Endometrial microvascular endothelial cells (primary cell): Measurements from ENCODE around the gene ARHGEF9. TPM values are rescaled to one million over a fixed set of nuclear protein-coding genes. Genes with fewer than 3 reads are reported as not detected.
"Not testable (repeated sequence)": the region's sequence is repeated elsewhere in the genome, so short reads cannot be mapped to it uniquely, and the experiment has no call there.

Experiments used
- in situ Hi-C: cut with HindIII; loops from 2 replicates; pipeline ENCODE4 v1.10.0; 2017; ENCODE audit warnings: low sequenced_read_pairs, low pct_unique_long_range_greater_than_20kb; ENCODE audit errors: inconsistent ontology term
- total RNA-seq: library from RNA; depleted of rRNA; stranded (reverse); fragments of >200 nt; gene quantifications from one replicate; pipeline ENCODE4 v1.2.3, GENCODE V29; 2015; ENCODE audit errors: inconsistent ontology term

ARHGEF9 gene
- 4.5 TPM for total RNA-seq

GRCh38 chrX:63784902-63785707 is at the start of gene ARHGEF9:
ARHGEF9 (minus strand) TSS chrX:63785214; CDS start chrX:63785145, 69 bp downstream.
- in situ Hi-C loops, result no loop called here

- in situ Hi-C loops, result not testable (repeated sequence)
Measured at GRCh38 chrX:63825446-63825845, 40.4 kb upstream of the ARHGEF9 start.

- in situ Hi-C loops, result no loop called here
Measured at GRCh38 chrX:63818156-63818555, 33.1 kb upstream of the ARHGEF9 start.

- in situ Hi-C loops, result no loop called here
Measured at GRCh38 chrX:63817696-63818095, 32.7 kb upstream of the ARHGEF9 start.

- in situ Hi-C loops, result no loop called here
Measured at GRCh38 chrX:63812823-63813222, 27.8 kb upstream of the ARHGEF9 start.

- in situ Hi-C loops, result no loop called here
Measured at GRCh38 chrX:63810746-63811145, 25.7 kb upstream of the ARHGEF9 start.

- in situ Hi-C loops, result no loop called here
Measured at GRCh38 chrX:63809173-63809572, 24.2 kb upstream of the ARHGEF9 start.

GRCh38 chrX:63795406-63795805 is 10.4 kb upstream of the ARHGEF9 start:
- in situ Hi-C loops, result not testable (repeated sequence)

GRCh38 chrX:63785708-63786040 is 660 bp upstream of the ARHGEF9 start:
- in situ Hi-C loops, result no loop called here

GRCh38 chrX:63784346-63784901 is 590 bp downstream of the ARHGEF9 start:
- in situ Hi-C loops, result no loop called here

- in situ Hi-C loops, result no loop called here
Measured at GRCh38 chrX:63782515-63782914, 2.5 kb downstream of the ARHGEF9 start.

- in situ Hi-C loops, result no loop called here
Measured at GRCh38 chrX:63768760-63769159, 16.3 kb downstream of the ARHGEF9 start.

- in situ Hi-C loops, result no loop called here
Measured at GRCh38 chrX:63765712-63766111, 19.3 kb downstream of the ARHGEF9 start.

- in situ Hi-C loops, result no loop called here
Measured at GRCh38 chrX:63764946-63765345, 20.1 kb downstream of the ARHGEF9 start.

- in situ Hi-C loops, result no loop called here
Measured at GRCh38 chrX:63761639-63762038, 23.4 kb downstream of the ARHGEF9 start.

- in situ Hi-C loops, result no loop called here
Measured at GRCh38 chrX:63758011-63758410, 27.0 kb downstream of the ARHGEF9 start.

- in situ Hi-C loops, result no loop called here
Measured at GRCh38 chrX:63755892-63756291, 29.1 kb downstream of the ARHGEF9 start.

- in situ Hi-C loops, result no loop called here
Measured at GRCh38 chrX:63754860-63755579, 30.0 kb downstream of the ARHGEF9 start.

GRCh38 chrX:63754136-63754859 is 30.7 kb downstream of the ARHGEF9 start:
- in situ Hi-C loops, result no loop called here
